SK-N-SH treated with all-trans-retinoic acid at 6 μM for 48 hours (cell line): ENCODE data around the gene USP48.

Experiments
- ARNTL ChIP-seq: fragments of 450-650 bp; formaldehyde crosslinking; IDR thresholded peaks from 2 replicates; pipeline ENCODE4 v1.5.0; 2020; ENCODE audit warnings: low read depth, mild to moderate bottlenecking, moderate library complexity, borderline replicate concordance
- BACH2 ChIP-seq: fragments of 250-450 bp; sonication (Bioruptor Pico); IDR thresholded peaks from 2 replicates; pipeline ENCODE4 v1.9.0; 2021; ENCODE audit warnings: mild to moderate bottlenecking, borderline replicate concordance
- ESRRG ChIP-seq: fragments of 250-450 bp; sonication (Bioruptor Pico); IDR thresholded peaks from 2 replicates; pipeline ENCODE4 v1.6.1; 2021; ENCODE audit warnings: mild to moderate bottlenecking
- ISL1 ChIP-seq: fragments of 250-450 bp; sonication (Bioruptor Pico); IDR thresholded peaks from 2 replicates; pipeline ENCODE4 v2.1.2; 2022; ENCODE audit warnings: mild to moderate bottlenecking, moderate library complexity
- OSR1 ChIP-seq: fragments of 250-450 bp; sonication (Bioruptor Pico); IDR thresholded peaks from 2 replicates; pipeline ENCODE4 v1.8.0; 2022; ENCODE audit warnings: moderate library complexity, mild to moderate bottlenecking, inconsistent platforms
- SNAI2 ChIP-seq: fragments of 250-450 bp; sonication (Bioruptor Pico); IDR thresholded peaks from 2 replicates; pipeline ENCODE4 v1.5.0; 2020; ENCODE audit warnings: mild to moderate bottlenecking, moderate library complexity
- TOX ChIP-seq: fragments of 250-450 bp; sonication (Bioruptor Pico); IDR thresholded peaks from 2 replicates; pipeline ENCODE4 v1.8.0; 2021; ENCODE audit warnings: mild to moderate bottlenecking, moderate library complexity, borderline replicate concordance
- ZC3H10 ChIP-seq: fragments of 250-450 bp; sonication (Bioruptor Pico); IDR thresholded peaks from 2 replicates; pipeline ENCODE4 v1.5.1; 2021; ENCODE audit warnings: mild to moderate bottlenecking, moderate library complexity
- ZFP3 ChIP-seq: fragments of 250-450 bp; sonication (Bioruptor Pico); IDR thresholded peaks from 2 replicates; pipeline ENCODE4 v1.5.0; 2020; ENCODE audit warnings: mild to moderate bottlenecking, moderate library complexity
- ZFP30 ChIP-seq: fragments of 450-650 bp; formaldehyde crosslinking; IDR thresholded peaks from 2 replicates; pipeline ENCODE4 v1.5.0; 2022; ENCODE audit warnings: mild to moderate bottlenecking, moderate library complexity
- ZNF565 ChIP-seq: fragments of 450-650 bp; formaldehyde crosslinking; conservative IDR thresholded peaks from 2 replicates; pipeline ENCODE4 v1.5.0; 2020; ENCODE audit warnings: low read depth, mild to moderate bottlenecking, moderate library complexity
- TF ChIP-seq, protein P1 (sequence below): fragments of 250-450 bp; sonication (Bioruptor Pico); IDR thresholded peaks from 2 replicates; pipeline ENCODE4 v1.8.0; 2020; ENCODE audit warnings: mild to moderate bottlenecking, moderate library complexity, borderline replicate concordance
- TF ChIP-seq, protein P2 (sequence below): fragments of 250-450 bp; sonication (Bioruptor Pico); IDR thresholded peaks from 2 replicates; pipeline ENCODE4 v1.5.1; 2020; ENCODE audit warnings: low read depth, mild to moderate bottlenecking, moderate library complexity
- TF ChIP-seq, protein P3 (sequence below): fragments of 250-450 bp; sonication (Bioruptor Pico); IDR thresholded peaks from 2 replicates; pipeline ENCODE4 v1.8.0; 2021; ENCODE audit warnings: low read depth, mild to moderate bottlenecking, moderate library complexity, borderline replicate concordance

DNA sequence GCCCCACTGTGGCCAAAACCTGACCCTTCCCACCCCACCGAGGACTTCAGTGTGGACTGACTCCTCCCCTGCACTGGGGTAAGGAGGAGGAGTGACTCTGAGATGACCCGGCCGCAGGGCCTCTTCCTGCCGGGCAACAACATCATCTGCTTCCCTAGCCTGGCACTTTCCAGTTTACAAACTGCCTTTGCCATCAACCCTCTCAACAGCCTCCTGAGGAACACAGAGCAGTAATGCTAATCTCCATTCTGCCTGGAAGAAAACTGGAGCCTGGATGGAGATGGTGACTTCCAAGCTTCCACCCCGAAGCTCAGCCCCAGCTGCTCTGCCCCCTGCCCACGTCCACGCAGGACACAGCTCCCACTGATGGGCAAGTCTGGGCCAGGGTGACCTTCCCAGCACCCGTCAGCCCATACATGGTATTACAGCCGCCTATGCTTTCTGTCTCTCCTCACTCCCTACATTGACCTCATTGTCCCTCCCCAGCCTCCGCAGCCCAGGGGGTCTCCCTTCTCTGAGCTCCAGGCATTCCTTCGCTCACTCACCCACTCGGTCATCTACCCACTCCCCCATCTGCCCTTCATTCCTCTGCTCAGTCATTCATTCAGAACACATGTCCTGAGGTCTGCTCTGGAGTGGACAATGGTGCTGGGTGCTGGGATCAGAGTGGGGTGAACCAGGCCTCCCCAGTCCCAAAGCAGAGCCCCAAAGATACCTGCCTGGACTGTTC lies 148.0 kb downstream of the USP48 start:
- TF ChIP-seq ZFP3 (CRISPR knock-in tag) (no peak), BACH2 (CRISPR knock-in tag) (no peak), ISL1 (CRISPR knock-in tag) (no peak), OSR1 (CRISPR knock-in tag) (no peak), ZFP30 (CRISPR knock-in tag) (no peak), ESRRG (CRISPR knock-in tag) (no peak), ARNTL (CRISPR knock-in tag) (no peak), TOX (CRISPR knock-in tag) (no peak), SNAI2 (no peak), ZC3H10 (CRISPR knock-in tag) (no peak), ZNF565 (CRISPR knock-in tag) (no peak)
- TF ChIP-seq, protein P1, sequence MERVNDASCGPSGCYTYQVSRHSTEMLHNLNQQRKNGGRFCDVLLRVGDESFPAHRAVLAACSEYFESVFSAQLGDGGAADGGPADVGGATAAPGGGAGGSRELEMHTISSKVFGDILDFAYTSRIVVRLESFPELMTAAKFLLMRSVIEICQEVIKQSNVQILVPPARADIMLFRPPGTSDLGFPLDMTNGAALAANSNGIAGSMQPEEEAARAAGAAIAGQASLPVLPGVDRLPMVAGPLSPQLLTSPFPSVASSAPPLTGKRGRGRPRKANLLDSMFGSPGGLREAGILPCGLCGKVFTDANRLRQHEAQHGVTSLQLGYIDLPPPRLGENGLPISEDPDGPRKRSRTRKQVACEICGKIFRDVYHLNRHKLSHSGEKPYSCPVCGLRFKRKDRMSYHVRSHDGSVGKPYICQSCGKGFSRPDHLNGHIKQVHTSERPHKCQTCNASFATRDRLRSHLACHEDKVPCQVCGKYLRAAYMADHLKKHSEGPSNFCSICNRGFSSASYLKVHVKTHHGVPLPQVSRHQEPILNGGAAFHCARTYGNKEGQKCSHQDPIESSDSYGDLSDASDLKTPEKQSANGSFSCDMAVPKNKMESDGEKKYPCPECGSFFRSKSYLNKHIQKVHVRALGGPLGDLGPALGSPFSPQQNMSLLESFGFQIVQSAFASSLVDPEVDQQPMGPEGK, result no peak
- TF ChIP-seq, protein P2, sequence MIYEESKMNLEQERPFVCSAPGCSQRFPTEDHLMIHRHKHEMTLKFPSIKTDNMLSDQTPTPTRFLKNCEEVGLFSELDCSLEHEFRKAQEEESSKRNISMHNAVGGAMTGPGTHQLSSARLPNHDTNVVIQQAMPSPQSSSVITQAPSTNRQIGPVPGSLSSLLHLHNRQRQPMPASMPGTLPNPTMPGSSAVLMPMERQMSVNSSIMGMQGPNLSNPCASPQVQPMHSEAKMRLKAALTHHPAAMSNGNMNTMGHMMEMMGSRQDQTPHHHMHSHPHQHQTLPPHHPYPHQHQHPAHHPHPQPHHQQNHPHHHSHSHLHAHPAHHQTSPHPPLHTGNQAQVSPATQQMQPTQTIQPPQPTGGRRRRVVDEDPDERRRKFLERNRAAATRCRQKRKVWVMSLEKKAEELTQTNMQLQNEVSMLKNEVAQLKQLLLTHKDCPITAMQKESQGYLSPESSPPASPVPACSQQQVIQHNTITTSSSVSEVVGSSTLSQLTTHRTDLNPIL (CRISPR knock-in tag), result no peak
- TF ChIP-seq, protein P3, sequence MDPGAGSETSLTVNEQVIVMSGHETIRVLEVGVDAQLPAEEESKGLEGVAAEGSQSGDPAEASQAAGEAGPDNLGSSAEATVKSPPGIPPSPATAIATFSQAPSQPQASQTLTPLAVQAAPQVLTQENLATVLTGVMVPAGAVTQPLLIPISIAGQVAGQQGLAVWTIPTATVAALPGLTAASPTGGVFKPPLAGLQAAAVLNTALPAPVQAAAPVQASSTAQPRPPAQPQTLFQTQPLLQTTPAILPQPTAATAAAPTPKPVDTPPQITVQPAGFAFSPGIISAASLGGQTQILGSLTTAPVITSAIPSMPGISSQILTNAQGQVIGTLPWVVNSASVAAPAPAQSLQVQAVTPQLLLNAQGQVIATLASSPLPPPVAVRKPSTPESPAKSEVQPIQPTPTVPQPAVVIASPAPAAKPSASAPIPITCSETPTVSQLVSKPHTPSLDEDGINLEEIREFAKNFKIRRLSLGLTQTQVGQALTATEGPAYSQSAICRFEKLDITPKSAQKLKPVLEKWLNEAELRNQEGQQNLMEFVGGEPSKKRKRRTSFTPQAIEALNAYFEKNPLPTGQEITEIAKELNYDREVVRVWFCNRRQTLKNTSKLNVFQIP (CRISPR knock-in tag), result no peak
